ENCODE measurements around the gene MYH13.

DNA sequence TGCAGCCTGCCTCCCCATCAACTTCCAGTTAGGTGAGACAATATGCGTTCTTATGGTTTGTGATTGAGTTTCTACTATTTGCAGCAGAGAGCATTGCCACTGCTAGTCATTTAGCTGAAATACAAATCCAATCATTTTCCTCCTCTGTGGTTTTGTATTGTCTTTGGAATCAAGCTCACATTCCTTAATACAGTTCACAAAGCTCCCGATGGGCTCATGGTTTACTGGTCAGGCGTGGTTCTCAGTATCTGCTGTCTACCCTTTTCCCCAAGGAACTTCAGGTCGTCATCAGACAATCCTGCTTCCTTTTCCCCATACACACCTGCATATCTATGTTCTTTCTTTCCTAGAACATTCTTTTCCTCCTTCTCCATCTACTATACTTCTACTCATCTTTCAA is 104.8 kb downstream of the MYH13 start:
- TF ChIP-seq, protein P1, sequence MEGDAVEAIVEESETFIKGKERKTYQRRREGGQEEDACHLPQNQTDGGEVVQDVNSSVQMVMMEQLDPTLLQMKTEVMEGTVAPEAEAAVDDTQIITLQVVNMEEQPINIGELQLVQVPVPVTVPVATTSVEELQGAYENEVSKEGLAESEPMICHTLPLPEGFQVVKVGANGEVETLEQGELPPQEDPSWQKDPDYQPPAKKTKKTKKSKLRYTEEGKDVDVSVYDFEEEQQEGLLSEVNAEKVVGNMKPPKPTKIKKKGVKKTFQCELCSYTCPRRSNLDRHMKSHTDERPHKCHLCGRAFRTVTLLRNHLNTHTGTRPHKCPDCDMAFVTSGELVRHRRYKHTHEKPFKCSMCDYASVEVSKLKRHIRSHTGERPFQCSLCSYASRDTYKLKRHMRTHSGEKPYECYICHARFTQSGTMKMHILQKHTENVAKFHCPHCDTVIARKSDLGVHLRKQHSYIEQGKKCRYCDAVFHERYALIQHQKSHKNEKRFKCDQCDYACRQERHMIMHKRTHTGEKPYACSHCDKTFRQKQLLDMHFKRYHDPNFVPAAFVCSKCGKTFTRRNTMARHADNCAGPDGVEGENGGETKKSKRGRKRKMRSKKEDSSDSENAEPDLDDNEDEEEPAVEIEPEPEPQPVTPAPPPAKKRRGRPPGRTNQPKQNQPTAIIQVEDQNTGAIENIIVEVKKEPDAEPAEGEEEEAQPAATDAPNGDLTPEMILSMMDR (IDR thresholded peaks at IDR 0.05; ENCODE audit: low read depth, low read length): no peak
- no peak for TF ChIP-seq POLR2A (IDR thresholded peaks at IDR 0.05; ENCODE audit: extremely low read depth, insufficient read length)
- TF ChIP-seq, protein P2, sequence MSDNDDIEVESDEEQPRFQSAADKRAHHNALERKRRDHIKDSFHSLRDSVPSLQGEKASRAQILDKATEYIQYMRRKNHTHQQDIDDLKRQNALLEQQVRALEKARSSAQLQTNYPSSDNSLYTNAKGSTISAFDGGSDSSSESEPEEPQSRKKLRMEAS (IDR thresholded peaks at IDR 0.05; ENCODE audit: low read depth, low read length): no peak

Data from NB4 (cell line).